ENCODE data around the gene CLEC16A. TPM values are rescaled to one million over a fixed set of nuclear protein-coding genes. Genes with fewer than 3 reads are reported as not detected.

The CLEC16A gene
- total and polyA plus RNA-seq, 8 donors, result 8.1 to 17.2 (median 10.7) TPM

GRCh38 chr16:11038777-11039176 lies 94.4 kb downstream of the CLEC16A start:
- FAIRE-seq (no peak), DNase-seq (no peak), ATAC-seq (no peak)
- Histone ChIP-seq H3K36me3 (peaks cover 0 to 4% (median 0%) of the 10 kb centered on the region in 3 donors), H3K9me3 (no peaks in the 10 kb centered on the region), H3K27ac (no peak overlapping the region), H3K27me3 (no peaks in the 10 kb centered on the region), H3K4me1 (no peaks in the 10 kb centered on the region), H3K4me3 (no peak overlapping the region)
- intact Hi-C loops (cut with DNase I), result no loop called here
- 97 to 98% methylated on average over 5 of the region's 5 CpGs for WGBS, 2 donors
- TF ChIP-seq, protein P1, sequence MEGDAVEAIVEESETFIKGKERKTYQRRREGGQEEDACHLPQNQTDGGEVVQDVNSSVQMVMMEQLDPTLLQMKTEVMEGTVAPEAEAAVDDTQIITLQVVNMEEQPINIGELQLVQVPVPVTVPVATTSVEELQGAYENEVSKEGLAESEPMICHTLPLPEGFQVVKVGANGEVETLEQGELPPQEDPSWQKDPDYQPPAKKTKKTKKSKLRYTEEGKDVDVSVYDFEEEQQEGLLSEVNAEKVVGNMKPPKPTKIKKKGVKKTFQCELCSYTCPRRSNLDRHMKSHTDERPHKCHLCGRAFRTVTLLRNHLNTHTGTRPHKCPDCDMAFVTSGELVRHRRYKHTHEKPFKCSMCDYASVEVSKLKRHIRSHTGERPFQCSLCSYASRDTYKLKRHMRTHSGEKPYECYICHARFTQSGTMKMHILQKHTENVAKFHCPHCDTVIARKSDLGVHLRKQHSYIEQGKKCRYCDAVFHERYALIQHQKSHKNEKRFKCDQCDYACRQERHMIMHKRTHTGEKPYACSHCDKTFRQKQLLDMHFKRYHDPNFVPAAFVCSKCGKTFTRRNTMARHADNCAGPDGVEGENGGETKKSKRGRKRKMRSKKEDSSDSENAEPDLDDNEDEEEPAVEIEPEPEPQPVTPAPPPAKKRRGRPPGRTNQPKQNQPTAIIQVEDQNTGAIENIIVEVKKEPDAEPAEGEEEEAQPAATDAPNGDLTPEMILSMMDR (IDR thresholded peaks at IDR 0.05), result no peak

DNA sequence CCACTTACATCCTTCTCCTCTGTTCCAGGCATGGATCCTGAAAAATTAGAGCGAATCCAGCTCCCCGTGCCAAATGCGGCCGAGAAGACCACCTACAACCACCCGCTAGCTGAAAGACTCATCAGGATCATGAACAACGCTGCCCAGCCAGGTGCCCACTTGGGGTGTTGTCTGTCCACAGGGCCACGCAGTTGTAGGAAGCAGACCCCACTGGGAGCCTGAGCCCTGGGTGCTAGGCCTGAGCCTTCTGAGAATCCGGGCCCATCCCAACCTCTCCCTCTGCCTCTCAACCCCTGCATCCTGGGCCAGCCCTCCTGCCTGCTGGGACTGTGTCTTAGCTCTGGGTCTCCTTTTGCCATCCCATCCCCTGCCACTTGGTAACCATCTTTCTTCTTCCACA lies 95.4 kb downstream of the CLEC16A start:
- Histone ChIP-seq H3K27me3 (no peaks in the 10 kb centered on the region), H3K4me3 (no peak overlapping the region), H3K9me3 (no peaks in the 10 kb centered on the region), H3K36me3 (peaks cover 0 to 10% (median 0%) of the 10 kb centered on the region in 3 donors), H3K4me1 (no peaks in the 10 kb centered on the region), H3K27ac (no peak overlapping the region)
- WGBS, 2 donors, result 97 to 99% methylated on average over 8 of the region's 8 CpGs
- ATAC-seq, result no peak
- no peak for DNase-seq
- no peak for FAIRE-seq
- TF ChIP-seq, protein P1 (IDR thresholded peaks at IDR 0.05), result no peak
- intact Hi-C loops (cut with DNase I), result no loop called here

GRCh38 chr16:11042191-11042590 lies 97.8 kb downstream of the CLEC16A start:
- H3K27me3 ChIP-seq, result no peaks in the 10 kb centered on the region
- WGBS, 2 donors, result 94 to 95% methylated on average over 9 to 11 of the region's 11 CpGs
- no peak overlapping the region for H3K4me3 ChIP-seq
- H3K36me3 ChIP-seq, result peaks cover 0 to 10% (median 0%) of the 10 kb centered on the region in 3 donors
- ATAC-seq (no peak), FAIRE-seq (no peak), DNase-seq (no peak)
- H3K27ac ChIP-seq, result no peak overlapping the region
- TF ChIP-seq, protein P1 (IDR thresholded peaks at IDR 0.05), result no peak
- H3K9me3 ChIP-seq, result no peaks in the 10 kb centered on the region
- no peaks in the 10 kb centered on the region for H3K4me1 ChIP-seq
- intact Hi-C loops (cut with DNase I), result no loop called here

DNA sequence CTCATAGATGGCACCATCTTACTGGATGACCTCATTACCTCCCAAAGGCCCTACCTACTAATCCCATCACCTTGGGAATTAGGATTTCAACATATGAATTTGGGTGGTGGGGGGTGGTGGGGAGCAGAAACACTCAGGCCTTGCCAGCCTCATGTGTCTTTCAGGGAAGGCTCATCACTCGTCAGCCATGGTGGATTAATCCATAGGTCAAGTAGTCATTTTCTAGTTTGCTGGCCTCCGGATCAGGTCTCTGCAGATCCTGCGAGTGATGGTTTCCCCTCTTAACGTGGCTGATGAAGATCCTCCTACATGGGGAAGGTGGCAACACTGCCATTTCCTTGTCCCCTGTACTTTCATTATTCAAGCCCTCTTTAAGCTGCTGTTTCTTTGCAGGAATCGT lies 101.1 kb downstream of the CLEC16A start:
- Histone ChIP-seq H3K4me3 (no peak overlapping the region), H3K27me3 (no peaks in the 10 kb centered on the region), H3K27ac (no peak overlapping the region), H3K4me1 (no peaks in the 10 kb centered on the region), H3K36me3 (peaks cover 0 to 10% (median 0%) of the 10 kb centered on the region in 3 donors), H3K9me3 (no peaks in the 10 kb centered on the region)
- DNase-seq, result no peak
- FAIRE-seq, result no peak
- WGBS, 2 donors, result 90 to 91% methylated on average over 5 of the region's 5 CpGs
- no peak for ATAC-seq
- intact Hi-C loops (cut with DNase I), result loop anchor here in 1 of 3 donors (5.0 kb wide), 1 partner anchor 48 kb away; no protein-coding TSS in a partner anchor
- TF ChIP-seq, protein P1 (IDR thresholded peaks at IDR 0.05), result no peak

DNA sequence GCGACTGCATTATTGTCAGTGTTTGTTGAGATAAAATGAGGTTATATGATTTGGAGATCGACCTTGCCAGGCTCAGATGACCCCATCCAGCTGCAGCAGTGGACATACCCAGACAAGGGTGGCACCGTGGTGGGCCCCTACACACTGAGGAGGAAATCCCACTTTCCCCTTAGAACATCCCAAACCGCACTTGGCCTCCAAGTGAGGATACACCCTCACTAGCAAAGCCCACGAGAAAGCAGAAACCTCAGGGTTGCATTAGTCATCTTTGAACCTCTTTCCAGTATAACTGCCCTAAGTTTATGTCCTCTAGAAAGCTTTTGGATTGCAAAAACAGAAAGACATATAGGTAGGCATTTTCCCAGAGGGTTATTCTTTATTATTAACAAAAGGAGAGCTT lies 101.5 kb downstream of the CLEC16A start:
- TF ChIP-seq, protein P1 (IDR thresholded peaks at IDR 0.05), result no peak
- DNase-seq (no peak), FAIRE-seq (no peak), ATAC-seq (no peak)
- WGBS, 2 donors, result 84 to 90% methylated on average over 5 of the region's 5 CpGs
- no peaks in the 10 kb centered on the region for H3K27me3 ChIP-seq
- no peaks in the 10 kb centered on the region for H3K9me3 ChIP-seq
- H3K36me3 ChIP-seq, result peaks cover 0 to 7% (median 0%) of the 10 kb centered on the region in 3 donors
- H3K27ac ChIP-seq, result no peak overlapping the region
- no peaks in the 10 kb centered on the region for H3K4me1 ChIP-seq
- H3K4me3 ChIP-seq, result no peak overlapping the region
- intact Hi-C loops (cut with DNase I), result loop anchor here in 1 of 3 donors (5.0 kb wide), 1 partner anchor 49 kb away; no protein-coding TSS in a partner anchor
